ENCODE data around the gene CCDC181. TPM values are rescaled to one million over a fixed set of nuclear protein-coding genes. Genes with fewer than 3 reads are reported as not detected.

Gene CCDC181
- total and polyA plus RNA-seq, 2 of the 8 experiments (the other 6 are each of a cell fraction or from before 2014, with no cell fraction given), result 1.2 to 3.7 TPM

DNA sequence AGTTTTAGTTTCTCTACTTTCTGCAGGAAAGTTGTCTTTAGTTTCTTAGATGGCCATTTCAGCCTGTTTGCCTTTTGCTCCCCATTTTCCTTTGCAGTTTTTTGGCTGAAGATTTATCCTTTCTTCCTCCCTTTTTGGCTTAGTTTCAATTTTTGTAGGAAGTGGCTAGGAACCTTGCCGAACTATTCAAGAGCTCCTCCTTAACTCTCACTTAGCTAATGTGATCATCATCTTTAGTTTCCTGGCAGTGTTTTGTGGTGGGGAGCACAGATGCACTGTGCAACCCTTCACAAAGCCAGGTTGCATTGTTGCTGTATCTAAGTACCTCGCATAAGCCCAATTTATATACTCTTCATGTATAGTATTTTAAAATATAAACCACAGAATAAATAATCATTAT lies 28.8 kb upstream of the CCDC181 start (continued):
- TF ChIP-seq CHD7 (IDR thresholded peaks at IDR 0.05; ENCODE audit: insufficient replicate concordance, low read length) (no peak), HDAC6 (IDR thresholded peaks at IDR 0.05; ENCODE audit: low read depth, low read length) (no peak), POLR2A (IDR thresholded peaks at IDR 0.05; ENCODE audit: control extremely low read depth in 1 of 2, low read depth in 2 of 2, low read length in 2 of 2) (no peak), RAD21 (IDR thresholded peaks at IDR 0.05 in 1 of 2, conservative IDR thresholded peaks at IDR 0.05 in 1 of 2; ENCODE audit: low read depth in 2 of 2, low read length in 2 of 2) (no peak)
